GM23248 (cell line): ENCODE results near the gene KIF7.

Source experiments
- EZH2 ChIP-seq: fragments of 200-600 bp; sonication (generic); IDR thresholded peaks from 2 replicates; pipeline ENCODE4 v1.6.1; 2018; ENCODE audit warnings: antibody characterized with exemption, mild to moderate bottlenecking; ENCODE audit not compliant: insufficient read depth, poor library complexity, severe bottlenecking
- EZH2phosphoT487 ChIP-seq: fragments of 200-600 bp; sonication (generic); IDR thresholded peaks from 2 replicates; pipeline ENCODE4 v1.6.1; 2018; ENCODE audit warnings: antibody characterized with exemption, moderate library complexity, mild to moderate bottlenecking, low read depth; ENCODE audit not compliant: insufficient read depth

GRCh38 chr15:89611317-89611716, 44.0 kb downstream of the KIF7 start:
- TF ChIP-seq EZH2 (no peak), EZH2phosphoT487 (no peak)
